Measurements from ENCODE around the gene NHSL1. TPM values are rescaled to one million over a fixed set of nuclear protein-coding genes. Genes with fewer than 3 reads are reported as not detected.

Gene NHSL1
- total RNA-seq, 4 donors from 2014 or later = 44.4 to 70.9 (median 53.2) TPM

DNA sequence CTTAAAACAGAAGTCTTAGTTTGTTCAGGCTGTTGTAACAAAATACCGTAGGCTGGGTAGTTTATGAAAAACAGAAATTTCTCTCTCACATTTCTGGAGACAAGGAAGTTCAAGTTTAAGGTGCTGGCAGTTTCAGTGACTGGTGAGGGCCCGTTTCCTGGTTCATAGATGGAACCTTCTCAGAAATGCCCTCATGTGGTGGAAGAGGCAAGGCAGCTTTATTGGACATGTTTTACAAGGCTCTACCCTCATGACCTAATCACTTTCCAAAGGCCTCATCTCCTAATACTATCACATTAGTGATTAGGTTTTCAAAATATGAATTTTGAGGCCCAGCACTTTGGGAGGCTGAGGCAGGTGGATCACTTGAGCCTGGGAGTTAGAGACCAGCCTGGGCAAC lies 92.9 kb downstream of the NHSL1 start:
- intact Hi-C loops (cut with DNase I; ENCODE audit: low total_unique reads) = no loop called here
- no peak overlapping the region for H3K4me3 ChIP-seq (ENCODE audit: low read depth, poor library complexity, severe bottlenecking)
- no peak for DNase-seq (ENCODE audit: low spot score in 2 of 2)
- TF ChIP-seq, protein P1, sequence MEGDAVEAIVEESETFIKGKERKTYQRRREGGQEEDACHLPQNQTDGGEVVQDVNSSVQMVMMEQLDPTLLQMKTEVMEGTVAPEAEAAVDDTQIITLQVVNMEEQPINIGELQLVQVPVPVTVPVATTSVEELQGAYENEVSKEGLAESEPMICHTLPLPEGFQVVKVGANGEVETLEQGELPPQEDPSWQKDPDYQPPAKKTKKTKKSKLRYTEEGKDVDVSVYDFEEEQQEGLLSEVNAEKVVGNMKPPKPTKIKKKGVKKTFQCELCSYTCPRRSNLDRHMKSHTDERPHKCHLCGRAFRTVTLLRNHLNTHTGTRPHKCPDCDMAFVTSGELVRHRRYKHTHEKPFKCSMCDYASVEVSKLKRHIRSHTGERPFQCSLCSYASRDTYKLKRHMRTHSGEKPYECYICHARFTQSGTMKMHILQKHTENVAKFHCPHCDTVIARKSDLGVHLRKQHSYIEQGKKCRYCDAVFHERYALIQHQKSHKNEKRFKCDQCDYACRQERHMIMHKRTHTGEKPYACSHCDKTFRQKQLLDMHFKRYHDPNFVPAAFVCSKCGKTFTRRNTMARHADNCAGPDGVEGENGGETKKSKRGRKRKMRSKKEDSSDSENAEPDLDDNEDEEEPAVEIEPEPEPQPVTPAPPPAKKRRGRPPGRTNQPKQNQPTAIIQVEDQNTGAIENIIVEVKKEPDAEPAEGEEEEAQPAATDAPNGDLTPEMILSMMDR (IDR thresholded peaks at IDR 0.05) = no peak
- TF ChIP-seq POLR2A (IDR thresholded peaks at IDR 0.05) = no peak
- WGBS, 2 donors = 61 to 63% methylated on average over 2 of the region's 2 CpGs

DNA sequence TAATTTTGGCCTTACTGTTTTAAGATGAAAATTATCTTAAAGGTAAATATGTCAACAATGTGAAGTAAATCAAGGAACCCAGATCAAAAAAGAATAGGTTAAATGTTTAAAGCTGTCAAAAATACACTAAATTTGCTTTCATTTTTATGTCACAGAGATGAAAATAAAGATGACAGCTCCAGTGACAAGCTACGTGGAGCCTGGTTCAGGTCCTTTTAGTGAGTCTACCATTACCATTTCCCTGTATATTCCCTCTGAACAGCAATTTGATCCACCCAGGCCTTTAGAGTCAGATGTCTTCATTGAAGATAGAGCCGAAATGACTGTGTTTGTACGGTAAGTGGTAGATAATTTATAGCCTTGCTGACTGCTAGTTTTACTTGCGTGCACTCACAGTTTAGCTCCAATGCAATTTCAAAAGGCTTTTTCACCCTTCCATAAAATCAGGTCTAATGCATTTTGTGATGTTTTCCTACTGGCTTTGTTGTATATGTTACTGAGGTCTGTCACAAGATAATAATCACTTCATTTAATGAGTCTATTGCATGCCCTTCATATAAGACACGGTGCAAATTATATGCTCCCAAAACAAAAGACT lies 93.4 kb downstream of the NHSL1 start:
- no peak overlapping the region for H3K4me3 ChIP-seq (ENCODE audit: low read depth, poor library complexity, severe bottlenecking)
- TF ChIP-seq, protein P1 (IDR thresholded peaks at IDR 0.05) = no peak
- TF ChIP-seq POLR2A (IDR thresholded peaks at IDR 0.05) = no peak
- intact Hi-C loops (cut with DNase I; ENCODE audit: low total_unique reads) = no loop called here
- DNase-seq (ENCODE audit: low spot score in 2 of 2) = no peak
- WGBS, 2 donors = 60 to 71% methylated on average over 5 of the region's 5 CpGs

DNA sequence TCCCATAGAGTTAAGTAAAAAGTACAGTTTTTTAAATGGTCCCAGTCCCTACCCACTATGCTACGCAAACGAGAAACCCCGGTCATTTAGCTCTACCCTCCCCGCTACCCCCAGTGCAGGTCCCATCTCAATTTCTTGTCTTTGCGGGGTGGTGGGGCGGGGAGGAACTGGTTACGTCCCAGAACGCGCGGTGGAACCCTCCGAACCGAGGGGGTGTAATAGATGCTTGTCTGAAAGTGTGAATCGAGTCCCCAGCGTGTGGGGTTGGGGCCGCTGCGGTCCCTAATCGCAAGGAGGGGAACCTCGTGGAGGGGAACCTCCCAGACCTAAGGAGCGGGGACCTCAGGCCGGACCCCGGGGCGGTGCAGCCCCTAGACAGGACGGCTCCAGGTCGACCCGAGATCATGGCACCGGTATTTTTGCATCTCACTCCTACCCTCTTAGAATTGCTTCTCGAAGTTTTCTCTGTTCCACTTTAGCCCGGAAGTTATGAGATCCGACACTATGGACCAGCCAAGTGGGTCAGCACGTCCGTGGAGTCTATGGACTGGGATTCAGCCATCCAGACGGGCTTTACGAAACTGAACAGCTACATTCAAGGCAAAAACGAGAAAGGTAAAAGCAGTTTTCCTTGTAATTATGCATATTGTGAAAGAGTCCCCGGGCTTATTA lies 94.5 kb downstream of the NHSL1 start:
- intact Hi-C loops (cut with DNase I; ENCODE audit: low total_unique reads) = no loop called here
- 3 to 4% methylated on average over 35 of the region's 35 CpGs for WGBS, 2 donors
- peak overlapping the region; percentile 71 for H3K4me3 ChIP-seq (ENCODE audit: low read depth, poor library complexity, severe bottlenecking)
- TF ChIP-seq POLR2A (IDR thresholded peaks at IDR 0.05) = no peak
- TF ChIP-seq, protein P1 (IDR thresholded peaks at IDR 0.05) = no peak
- peak in 1 of 2 donors; percentile 90 for DNase-seq (ENCODE audit: low spot score in 2 of 2)

DNA sequence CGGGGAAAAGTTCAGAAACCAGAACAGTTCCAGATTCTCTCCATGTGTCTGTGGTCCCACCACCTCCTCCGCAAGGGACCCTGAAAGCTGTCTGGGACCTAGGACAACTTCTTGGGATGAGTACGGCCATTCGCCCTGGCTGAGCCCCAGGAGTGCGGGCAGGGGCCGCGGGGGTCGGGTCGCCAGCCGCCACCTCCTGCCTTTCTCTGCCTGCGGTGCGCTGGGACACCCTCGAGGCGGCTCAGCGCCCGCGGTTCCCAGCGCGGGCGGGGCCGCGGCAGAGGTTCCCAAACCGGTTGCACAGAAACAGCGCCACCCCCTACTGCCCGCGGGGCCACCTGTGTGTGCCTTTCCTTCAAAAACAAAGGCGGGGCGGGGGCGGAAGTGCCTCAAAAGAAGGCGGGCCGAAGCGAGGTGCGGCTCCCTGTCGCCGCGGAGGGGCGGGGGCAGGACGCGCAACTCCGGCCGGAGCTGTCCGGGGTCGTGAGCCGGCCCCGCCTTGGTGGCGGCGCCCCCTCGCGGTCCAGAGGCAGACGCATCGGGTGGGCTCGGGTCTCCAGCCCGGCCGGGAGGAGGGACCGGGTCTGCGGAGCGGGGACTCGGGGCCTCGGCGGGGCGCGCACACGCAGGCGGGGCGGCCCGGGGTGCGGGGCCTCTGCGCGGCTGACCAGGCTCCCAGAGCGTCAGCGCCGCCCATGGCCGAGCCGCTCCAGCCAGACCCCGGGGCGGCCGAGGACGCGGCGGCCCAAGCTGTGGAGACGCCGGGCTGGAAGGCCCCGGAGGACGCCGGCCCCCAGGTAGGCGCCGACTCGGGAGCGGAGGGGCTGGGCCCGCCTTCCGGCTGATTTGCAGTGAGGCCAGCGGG lies 95.3 kb downstream of the NHSL1 start, which contains the start of gene HEBP2:
Gene HEBP2 (plus strand): TSS at position 423 of the 865 bp plus-strand sequence. CDS start 273 bp downstream, at position 696.
- DNase-seq (ENCODE audit: low spot score in 2 of 2) = peak; percentile 94 to 98
- peak in 1 of 2 donors; percentile 14 for TF ChIP-seq POLR2A (IDR thresholded peaks at IDR 0.05)
- TF ChIP-seq, protein P1 (IDR thresholded peaks at IDR 0.05) = peak in 1 of 3 donors; percentile 21
- intact Hi-C loops (cut with DNase I; ENCODE audit: low total_unique reads) = no loop called here
- peak within 1 kb of the TSS; percentile 71 for H3K4me3 ChIP-seq (ENCODE audit: low read depth, poor library complexity, severe bottlenecking)
- 0 to 1% methylated on average over 16 to 56 of the region's 92 CpGs for WGBS, 2 donors

DNA sequence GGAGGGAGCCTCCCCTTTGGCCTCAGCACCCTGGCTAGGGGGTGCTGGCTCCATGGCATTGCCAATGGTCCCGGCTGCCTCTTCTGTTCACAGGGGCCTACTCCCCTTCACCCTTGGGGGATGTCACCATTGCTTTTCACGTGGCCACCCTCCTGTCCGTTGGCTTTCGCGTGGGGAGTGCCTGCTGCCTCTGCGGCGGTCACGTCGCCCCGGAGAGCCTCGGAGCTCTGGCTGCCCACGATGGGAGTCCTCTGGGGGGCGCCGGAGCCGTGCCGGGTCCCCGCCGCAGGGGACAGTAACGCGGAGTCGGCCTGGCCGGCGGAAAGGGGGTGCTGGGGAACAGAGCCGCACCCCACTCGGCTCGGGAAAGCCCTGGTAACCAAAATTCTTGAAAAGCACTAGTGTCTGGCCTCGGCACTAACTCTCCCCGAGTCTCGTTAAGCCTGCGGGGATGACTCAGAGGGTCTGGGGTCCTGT lies 95.9 kb downstream of the NHSL1 start:
- WGBS, 2 donors = 0 to 1% methylated on average over 17 to 26 of the region's 30 CpGs
- peak in 1 of 2 donors; percentile 87 for DNase-seq (ENCODE audit: low spot score in 2 of 2)
- intact Hi-C loops (cut with DNase I; ENCODE audit: low total_unique reads) = no loop called here
- H3K4me3 ChIP-seq (ENCODE audit: low read depth, poor library complexity, severe bottlenecking) = peak overlapping the region; percentile 71
- TF ChIP-seq, protein P1 (IDR thresholded peaks at IDR 0.05) = no peak
- no peak for TF ChIP-seq POLR2A (IDR thresholded peaks at IDR 0.05)
